ENCODE measurements around the gene LRRN4.

LRRN4 gene

DNA sequence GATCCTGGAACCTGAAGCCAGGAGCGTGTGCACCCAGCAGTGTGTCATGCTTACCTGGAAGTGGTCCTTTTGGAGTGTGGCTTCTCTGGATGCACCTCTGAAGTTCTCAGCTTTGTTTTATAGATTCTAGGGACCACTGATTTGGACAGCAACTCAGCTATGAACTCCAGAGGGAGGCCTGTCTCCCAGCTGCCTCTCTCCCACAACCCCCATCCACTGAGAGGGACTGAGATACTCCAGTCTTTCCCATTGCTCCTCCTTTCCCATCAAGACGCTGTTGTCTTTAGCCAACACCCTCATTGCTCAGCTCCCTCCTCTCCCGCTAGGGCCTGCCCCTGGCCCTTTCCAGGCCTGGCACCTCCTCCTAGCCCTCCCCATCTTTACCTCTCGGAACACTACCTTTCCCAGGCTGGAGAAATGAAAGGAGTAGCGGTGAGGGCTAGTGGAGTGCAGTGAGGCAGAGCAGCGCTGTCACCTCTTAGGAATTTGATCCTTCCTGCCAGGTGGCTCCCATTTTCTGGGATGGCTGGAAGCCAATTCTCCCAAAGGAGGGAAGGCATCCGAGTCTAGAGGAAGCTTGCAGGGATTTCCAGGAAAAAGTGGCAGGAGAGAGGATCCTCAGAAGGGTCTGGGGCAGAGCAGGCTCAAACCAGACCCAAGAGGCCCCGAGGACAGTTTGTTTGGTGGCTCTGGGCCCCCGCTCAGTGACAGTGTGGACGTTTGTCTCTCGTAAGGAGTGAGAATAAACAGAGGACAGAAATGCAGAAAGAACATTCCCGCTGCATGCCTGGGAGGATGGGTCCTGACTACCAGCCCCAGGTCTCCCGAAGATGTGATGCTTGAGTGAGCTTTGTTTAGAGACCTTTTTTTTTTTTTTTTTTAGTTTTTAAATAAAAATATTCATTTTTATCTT lies at the start of gene LRRN4:
Gene LRRN4, minus strand, starts transcription at position 285 of the 913 bp plus-strand sequence. CDS start 1,261 bp downstream, outside the sequence.
- no peak for DNase-seq

GRCh38 chr20:6103301-6103700 lies 49.4 kb upstream of the LRRN4 start:
- DNase-seq, result no peak

- DNase-seq, result no peak
Measured at GRCh38 chr20:6101346-6101745, 47.5 kb upstream of the LRRN4 start.

DNA sequence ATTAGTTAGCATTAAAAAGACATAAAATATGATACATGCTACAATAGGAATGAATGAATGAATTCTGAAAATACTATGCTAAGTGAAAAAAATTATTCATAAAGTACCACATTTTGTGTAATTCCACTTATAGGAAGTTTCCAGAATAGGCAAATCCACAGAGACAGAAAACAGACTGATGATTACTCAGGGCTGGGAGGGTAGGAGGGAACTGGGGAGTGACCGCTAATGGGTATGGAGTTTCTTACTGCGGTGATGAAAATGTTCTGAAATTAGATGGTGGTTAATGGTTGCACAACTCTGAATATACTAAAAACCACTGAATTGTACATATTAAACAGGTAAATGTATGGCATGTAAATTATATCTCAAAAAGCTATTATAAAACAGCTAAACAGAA lies 46.4 kb upstream of the LRRN4 start:
- no peak for DNase-seq

DNA sequence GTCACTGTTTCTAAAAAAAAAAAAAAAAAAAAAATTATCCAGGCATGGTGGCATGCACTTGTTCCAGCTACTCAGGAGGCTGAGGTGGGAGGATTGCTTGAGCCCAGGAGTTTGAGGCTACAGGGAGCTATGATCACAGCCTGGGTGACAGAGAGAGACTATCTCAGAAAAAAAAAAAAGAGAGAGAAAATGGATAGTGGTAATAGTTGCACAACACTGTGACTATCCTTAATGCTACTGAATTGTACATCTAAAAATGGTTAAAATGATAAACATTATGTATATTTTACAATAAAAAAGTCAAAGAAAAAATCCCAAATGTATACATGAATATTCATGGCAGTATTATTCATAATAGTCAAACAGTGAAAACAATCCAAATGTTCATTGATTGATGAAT lies 46.0 kb upstream of the LRRN4 start:
- no peak for DNase-seq

DNA sequence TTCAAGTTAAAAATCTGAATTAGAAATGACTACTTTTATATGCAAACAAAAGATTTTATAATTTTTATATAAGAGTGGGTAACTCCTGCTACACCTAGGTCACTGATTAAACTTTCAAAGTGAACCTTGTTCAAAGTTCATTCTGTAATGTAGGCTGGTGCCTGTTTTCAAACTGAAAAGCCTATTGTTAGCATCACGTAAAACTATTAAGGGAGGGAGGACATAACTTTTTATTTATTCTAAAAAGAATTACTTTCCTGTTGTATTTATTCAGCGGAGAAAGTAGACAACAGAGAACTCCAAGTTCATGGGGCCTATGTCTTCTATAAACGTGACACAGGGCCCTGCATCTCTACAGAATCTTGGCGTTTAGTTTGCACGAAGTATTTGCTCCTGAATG lies 41.5 kb upstream of the LRRN4 start:
- DNase-seq, result no peak

DNA sequence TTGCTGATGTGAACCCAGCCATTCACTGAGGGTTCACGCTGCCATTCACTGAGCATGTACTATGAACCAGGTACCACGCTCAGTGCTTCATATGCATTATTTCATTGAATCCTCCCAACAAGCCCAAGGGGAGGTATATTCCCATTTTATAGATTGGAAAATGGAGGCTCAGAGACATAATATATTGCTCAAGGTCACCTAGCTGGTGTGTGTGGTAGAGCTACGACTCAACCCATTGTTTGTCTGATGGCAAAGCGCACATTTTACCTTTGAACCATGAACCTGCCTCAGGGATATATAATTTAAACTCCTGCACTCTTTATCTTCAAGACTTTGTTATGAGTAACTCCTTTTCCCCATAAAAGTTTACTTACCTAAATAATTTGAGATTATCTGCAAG lies 40.7 kb upstream of the LRRN4 start:
- no peak for DNase-seq

DNA sequence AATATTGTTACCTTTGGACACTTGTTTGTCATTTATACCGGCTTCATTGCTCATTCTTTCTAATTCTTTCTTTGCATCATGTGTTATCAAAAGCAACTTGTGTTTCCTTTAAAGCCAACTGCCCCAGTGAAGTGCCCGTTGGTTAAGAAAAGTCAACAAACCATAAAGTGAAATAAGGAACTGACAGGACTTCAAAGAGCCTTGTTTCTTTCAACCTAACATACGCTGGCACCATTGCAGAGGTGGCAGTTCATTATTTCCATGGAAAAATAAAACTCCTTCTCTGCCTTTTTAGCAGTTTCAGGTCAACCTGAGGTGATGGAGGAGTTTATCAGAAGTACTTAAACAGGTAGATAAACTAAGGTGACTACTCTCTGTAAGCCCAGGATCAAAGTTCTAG lies 40.2 kb upstream of the LRRN4 start:
- no peak for DNase-seq

GRCh38 chr20:6091661-6092060 lies 37.8 kb upstream of the LRRN4 start:
- no peak for DNase-seq

DNA sequence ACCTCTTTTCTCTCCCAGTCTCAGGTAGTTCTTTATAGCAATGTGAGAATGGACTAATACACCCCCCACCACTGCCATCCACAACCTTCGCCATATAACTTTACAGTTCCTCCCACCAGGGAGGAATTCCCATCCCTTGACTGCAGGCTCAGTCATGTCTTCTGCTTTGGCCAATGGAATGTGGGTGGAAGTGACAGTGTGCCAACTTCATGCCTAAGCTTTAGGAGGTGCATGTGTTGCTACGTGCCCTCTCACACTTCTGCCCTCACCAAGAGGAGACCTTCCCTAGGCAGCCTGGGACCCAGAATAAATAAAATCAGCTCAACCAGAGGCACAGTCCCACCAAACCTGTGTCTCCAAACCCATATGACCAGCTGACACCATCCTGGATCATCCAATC lies 33.0 kb upstream of the LRRN4 start:
- no peak for DNase-seq

GRCh38 chr20:6083926-6084325 lies 30.1 kb upstream of the LRRN4 start:
- DNase-seq, result no peak

DNA sequence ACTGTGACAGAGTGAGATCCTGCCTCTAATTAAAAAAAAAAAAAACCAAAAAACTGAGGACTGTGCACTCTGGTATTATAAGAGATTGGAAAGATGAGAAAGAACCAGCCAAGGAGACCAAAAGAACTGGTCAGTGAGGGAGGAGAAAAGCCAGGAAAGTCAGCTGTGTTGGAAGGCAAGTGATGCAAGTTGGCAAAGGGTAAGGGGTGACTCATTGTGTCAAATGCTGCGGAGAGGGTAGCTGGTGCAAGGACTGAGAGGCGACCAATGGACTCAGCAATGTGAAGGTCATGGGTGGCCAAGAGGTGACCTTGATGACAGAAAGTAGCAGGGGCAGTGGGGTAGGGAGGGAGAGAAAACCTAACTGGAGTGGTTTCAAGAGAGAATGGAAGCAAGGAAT lies 27.4 kb upstream of the LRRN4 start:
- DNase-seq, result no peak

GRCh38 chr20:6079016-6079415 lies 25.2 kb upstream of the LRRN4 start:
- no peak for DNase-seq

GRCh38 chr20:6075428-6076219 lies 21.8 kb upstream of the LRRN4 start:
- DNase-seq, result no peak

- no peak for DNase-seq
Measured at GRCh38 chr20:6074784-6075183, 20.9 kb upstream of the LRRN4 start.

- DNase-seq, result no peak
Measured at GRCh38 chr20:6074145-6074561, 20.3 kb upstream of the LRRN4 start.

DNA sequence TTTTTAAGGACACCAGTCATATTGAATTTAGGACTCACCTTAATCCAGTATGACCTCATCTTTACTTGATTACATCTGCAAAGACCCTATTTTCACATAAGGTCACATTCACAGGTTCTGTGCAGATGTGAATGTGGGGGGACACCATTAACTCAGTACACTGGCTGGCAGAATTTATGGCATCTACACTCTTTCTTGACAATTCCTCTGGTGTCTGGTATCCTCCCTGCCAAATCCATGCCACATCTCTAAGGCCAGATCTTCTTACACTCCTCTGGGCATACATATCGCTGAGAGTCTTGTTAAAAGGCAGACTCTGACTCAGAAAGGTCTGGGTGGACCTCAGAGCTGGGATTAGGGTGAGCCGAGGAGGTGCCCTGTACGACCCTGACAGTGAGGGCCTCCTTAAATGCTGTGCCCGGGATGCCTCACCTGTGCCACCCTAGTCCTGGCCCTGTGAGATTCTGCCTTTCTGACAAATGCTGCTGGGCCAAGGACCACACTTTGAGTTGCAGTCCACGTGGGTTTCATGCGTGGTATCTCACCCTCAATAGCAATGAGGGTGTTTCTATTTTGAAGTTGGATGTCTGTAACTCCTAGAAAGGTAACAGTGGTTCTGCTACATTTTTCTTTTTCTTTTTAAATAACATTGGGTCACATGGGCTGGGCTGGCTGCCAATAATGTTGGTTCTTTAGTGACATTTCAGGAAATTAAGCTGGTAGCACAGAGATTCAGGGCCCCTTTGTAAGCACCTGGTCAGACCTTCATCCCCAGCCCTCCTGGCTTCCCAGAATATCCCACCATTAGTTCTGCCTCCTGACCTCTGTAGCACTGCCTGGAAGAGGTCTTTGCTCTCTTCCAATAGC lies 17.2 kb upstream of the LRRN4 start:
- no peak for DNase-seq

DNA sequence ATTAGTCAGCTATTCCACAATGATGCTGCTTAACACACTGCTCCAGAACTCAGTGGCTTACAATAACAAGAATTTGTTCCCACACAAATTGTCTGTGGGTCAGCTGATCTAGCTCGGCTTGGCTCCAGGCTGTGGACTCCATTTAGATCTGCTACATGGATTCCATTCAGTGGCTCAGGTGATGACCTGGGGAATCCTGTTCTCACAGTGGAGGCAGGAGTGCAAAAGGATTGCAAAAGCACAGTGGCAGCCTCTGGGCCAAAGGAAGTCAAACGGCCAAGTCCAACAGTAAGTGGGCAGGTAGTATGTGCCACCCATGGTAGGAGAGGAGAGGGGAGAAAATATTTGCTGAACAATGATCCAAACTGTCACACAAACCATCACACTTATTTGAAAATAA lies 15.8 kb upstream of the LRRN4 start:
- DNase-seq, result no peak

DNA sequence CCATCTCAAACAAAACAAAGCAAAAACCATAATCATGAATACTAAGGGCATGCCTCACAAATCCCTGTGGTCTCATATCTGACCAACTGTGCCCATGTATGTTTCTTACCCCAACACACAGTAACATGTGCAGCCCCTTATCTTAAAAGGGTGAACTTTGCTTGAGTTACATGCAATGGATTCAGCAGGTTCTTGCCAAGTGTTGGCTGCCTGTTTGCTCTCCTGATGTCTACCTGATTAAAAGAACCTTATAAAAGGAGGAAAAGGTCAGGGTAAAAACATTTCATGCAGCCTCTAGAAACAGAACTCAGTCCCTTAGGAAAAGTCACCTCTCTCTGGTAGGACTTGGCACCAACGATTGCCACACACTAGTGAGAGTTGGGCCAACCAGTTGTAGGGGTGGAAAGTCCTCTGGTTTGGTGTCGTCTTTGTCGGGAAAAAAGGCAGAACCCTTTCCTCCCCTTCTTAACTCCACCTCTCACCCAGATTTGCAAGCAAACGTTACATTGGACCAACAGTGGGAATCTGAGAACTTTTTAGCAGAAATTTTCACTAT lies 14.0 kb upstream of the LRRN4 start:
- no peak for DNase-seq

DNA sequence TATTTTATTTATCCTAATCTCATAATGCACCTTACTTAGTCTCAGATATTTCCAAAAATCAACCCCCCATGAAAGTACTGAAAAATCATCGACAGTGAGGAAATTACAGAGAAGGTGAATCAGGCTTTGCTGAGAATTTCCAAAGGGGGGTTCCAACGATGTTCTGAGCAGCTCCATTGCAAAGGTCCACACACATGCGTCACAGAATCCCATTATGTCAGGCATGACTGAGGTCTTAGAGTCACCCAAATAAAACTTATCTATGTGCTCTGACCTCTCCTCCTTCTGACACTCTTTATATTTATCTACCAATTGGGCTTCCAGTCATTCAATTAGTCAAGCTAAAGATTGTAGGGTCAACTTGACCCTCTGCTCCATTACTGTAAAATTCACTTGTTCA lies 12.7 kb upstream of the LRRN4 start:
- no peak for DNase-seq

DNA sequence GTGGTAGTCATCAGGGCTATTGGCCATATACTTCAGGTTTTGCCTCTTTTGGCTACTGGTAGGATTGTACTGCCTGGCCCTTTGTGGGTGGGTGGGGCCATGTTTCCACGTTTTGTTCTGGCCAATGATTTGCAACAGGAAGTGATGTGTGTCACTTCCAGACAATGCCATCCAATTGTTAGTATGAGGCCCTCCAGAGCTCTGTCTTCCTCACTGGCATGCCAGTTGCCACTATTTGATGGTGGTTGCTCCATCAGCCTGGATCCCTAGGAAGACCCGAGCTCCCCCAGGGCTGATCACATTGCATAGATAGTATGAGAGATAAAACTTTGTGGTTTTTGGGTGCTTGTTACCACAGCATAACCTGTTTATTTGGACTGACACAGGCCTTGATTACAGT lies 7.7 kb upstream of the LRRN4 start:
- DNase-seq, result no peak

- no peak for DNase-seq
Measured at GRCh38 chr20:6060213-6060612, 6.4 kb upstream of the LRRN4 start.
